Posterior cingulate gyrus (tissue), 11 donors: Measurements from ENCODE around the gene MYO18B.

ENCODE experiments used
- DNase-seq, 10 donors: peaks; one replicate each; pipeline versions ENCODE4 v3.0.0 to v3.0.0-alpha.2; 2020 to 2021; ENCODE audit warnings: mixed read lengths in 3 of 10
- intact Hi-C: fragments of 100-400 bp; cut with DNase I; formaldehyde crosslinking; loops from one replicate; pipeline ENCODE4 v1.15.1; 2023

Gene MYO18B

DNA sequence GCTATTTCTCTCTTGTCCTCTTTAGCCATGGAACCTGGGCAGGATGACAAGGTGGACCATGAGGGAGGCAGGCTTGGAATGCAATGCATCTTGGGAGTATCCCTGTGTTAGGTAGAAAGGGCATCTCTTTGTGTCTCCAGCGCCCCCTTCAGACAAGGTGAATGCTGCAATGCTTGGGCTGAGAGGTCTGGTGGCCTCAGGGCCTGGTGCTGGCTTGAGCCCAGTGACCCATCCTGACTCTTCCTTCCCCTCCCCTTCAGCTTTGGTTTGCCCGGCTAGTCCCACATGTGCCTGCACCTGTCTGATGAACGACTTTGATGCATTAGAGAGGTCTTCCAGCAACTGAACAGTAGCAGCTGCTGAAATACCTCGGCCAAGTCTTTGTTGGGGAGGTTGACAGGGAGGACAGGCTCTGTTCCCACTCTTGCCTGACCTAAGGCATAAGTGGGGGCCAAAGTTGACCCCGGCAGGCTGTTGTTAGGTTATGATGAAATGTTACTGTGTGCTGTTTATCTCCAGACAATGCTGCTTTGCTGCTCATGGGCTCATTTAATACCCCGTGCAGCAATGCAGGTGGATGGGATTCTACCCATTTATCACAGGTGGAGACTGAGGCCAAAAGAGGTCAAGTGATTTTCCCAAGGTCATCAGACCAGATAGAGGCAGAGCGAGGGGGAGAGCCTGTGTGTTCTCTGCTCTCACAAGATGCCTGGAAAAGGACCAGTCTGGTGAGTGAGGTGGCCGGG, 22.5 kb downstream of the MYO18B start:
- intact Hi-C loops, result loop anchor here (10.0 kb wide), 1 partner anchor 60 kb away; no protein-coding TSS in a partner anchor

DNA sequence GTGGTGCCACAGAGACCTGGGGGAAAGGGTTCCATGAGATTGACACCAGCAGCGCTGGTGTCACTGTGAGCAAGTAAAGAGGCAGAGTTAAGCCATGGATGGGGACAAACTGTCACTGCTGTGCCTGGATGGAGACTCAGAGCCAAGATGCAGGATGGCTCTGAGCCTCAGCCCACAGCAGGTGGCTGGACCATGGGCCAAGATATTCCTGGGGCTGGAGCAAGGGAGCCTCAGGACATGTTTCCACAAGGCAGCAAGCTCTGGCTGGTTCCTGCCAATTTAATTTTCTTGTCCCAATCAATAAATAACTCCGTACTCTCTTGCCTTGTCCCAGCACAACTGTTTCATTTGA, 23.0 kb downstream of the MYO18B start:
- intact Hi-C loops, result loop anchor here (10.0 kb wide), 1 partner anchor 60 kb away; no protein-coding TSS in a partner anchor
- DNase-seq, result peak in 1 of 10 donors; percentile 70

More for the DNA sequence above, 22.5 kb downstream of the MYO18B start:
- peak in 1 of 10 donors; percentile 31 for DNase-seq

DNA sequence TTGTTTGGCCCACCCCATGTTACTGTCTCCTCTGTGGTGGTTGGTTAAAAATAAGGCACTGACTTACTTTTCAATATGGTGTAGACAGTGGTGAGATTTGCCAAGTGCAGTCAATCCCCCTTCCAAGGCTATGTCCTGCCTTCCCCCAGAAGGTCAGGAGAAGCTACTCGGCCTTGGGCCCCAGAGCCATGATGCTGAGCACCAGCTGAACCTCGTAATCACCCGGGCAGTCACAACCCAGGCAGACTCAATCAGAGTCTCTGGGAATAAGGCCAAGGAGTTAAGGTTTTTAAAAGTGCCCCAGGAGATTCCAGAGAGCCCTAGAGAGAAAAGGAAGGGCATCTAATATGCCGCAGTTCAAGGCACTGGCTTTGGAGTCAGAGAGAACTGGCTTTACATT, 23.8 kb downstream of the MYO18B start:
- intact Hi-C loops, result loop anchor here (10.0 kb wide), 1 partner anchor 61 kb away; no protein-coding TSS in a partner anchor
- peak in 1 of 10 donors; percentile 12 for DNase-seq

DNA sequence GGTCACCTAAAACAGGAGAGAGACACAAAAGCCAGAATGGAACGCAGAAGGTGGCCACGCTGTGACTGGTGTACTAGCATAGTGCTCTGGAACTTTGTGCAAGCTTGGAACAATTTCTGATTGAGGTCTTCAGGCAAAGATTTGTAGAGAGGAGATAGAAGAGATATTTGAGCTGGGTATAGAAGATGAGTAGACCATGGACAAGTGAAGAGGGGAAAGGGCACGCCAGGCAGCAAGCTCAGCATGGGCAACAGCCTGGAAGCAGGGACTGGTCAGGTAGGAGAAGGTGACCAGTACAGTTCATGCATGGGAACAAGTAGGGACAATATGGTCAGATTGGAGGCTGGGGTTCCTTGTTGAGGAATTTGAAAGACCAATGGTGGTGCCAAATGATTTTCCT, 24.4 kb downstream of the MYO18B start:
- intact Hi-C loops, result loop anchor here (10.0 kb wide), 1 partner anchor 62 kb away; no protein-coding TSS in a partner anchor

DNA sequence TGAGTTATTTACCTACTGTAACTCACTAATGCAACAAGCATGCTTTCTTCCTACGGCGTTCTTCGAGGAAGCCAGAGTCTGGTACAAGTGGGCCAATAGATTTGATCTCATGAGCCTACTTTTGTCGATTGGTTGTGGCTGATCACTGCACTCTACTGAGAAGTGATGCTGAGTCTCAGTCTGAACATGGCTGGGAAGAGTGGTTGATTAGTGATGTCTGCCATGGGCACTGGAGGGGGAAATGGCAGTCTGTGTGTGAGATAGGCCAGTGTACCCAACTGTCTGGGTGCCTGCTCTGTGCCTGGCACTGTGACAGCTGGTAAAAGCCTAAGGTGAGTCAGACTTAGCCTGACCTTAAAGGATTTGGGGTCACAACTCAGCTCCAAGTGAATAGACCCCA, 28.3 kb downstream of the MYO18B start:
- intact Hi-C loops, result loop anchor here (10.0 kb wide), 2 partner anchors 406 to 564 kb away; no protein-coding TSS in a partner anchor
- DNase-seq, result no peak

More for the DNA sequence above, 24.4 kb downstream of the MYO18B start:
- DNase-seq, result no peak

DNA sequence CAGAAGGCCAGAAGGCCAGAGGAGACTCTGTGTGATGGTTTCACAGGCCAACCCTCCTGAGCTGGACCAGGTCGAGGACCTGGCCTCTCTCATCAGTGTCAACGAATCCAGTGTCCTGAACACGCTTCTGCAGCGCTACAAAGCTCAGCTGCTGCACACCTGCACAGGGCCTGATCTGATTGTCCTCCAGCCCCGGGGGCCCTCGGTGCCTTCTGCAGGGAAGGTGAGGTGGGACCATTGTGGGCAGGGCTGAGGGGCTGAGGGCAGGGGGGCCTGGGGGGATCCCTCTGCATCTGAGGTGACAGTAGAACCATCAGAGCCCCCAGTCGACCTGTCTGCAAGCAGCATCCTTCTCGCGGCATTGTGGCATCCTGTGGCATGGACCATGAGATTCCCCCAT, 30.3 kb downstream of the MYO18B start:
- DNase-seq, result peak in 1 of 10 donors; percentile 66
- intact Hi-C loops, result loop anchor here (10.0 kb wide), 2 partner anchors 407 to 563 kb away; no protein-coding TSS in a partner anchor

DNA sequence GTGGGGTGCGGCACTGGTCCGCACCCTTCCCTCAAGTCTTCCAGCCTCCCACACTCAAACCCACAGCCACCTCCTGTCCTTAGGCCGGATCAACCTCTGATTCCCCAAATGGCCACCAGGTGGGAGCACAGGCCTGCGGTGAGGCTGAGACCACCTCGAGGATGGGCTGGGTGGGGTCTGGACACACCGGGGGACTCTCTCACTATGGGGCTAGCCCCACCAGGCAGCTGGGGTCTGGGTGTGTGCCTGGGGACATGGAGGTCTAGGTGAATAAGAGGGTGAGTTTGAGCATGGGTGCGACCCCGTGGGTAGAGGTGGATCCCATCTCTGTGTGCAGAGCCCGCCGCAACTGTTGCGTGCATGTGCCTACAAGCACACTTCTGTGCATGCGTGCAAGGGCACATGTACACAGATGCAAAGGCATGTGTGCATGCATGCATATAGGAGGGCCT, 32.6 kb downstream of the MYO18B start:
- DNase-seq, result peak in 6 of 10 donors; percentile 21 to 87 (median 46)
- intact Hi-C loops, result loop anchor here (10.0 kb wide), 2 partner anchors 410 to 560 kb away; no protein-coding TSS in a partner anchor

DNA sequence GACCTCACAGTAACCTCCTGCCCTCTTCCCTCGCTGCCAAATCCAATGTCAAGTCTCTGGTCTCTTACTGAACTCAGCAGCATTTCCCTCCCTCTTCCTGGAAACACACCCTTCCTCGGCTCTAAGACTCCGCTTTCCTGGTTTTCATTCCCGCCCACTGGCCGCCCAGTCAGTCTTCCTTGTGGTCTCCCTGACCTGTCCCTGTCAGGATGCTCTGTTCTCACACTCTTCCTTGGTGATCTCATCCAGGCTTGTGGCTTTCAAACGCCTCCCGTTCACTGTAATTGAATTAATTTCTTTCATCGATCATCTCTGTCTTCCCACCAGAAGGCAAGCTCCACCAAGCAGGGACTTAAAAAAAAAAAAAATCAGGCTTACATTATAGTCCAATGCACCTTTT, 33.5 kb downstream of the MYO18B start:
- no peak for DNase-seq
- intact Hi-C loops, result loop anchor here (10.0 kb wide), 2 partner anchors 411 to 559 kb away; no protein-coding TSS in a partner anchor

DNA sequence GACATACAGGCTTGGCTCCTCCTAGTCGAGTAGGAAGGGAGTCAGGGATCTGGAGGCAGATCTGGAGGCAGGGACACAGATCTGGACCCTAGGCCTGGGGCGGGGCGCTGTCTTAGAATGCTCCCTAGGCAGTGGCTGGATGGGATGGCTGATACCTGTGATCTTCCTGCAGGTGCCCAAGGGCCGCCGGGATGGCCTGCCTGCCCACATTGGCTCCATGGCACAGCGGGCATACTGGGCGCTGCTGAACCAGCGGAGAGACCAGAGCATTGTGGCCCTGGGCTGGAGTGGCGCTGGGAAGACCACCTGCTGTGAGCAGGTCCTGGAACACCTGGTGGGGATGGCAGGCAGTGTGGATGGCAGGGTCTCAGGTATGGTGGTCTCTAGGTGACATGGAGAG, 35.4 kb downstream of the MYO18B start:
- DNase-seq, result peak in 2 of 10 donors; percentile 0 to 69
- intact Hi-C loops, result loop anchor here (10.0 kb wide), 2 partner anchors 413 to 557 kb away; no protein-coding TSS in a partner anchor

DNA sequence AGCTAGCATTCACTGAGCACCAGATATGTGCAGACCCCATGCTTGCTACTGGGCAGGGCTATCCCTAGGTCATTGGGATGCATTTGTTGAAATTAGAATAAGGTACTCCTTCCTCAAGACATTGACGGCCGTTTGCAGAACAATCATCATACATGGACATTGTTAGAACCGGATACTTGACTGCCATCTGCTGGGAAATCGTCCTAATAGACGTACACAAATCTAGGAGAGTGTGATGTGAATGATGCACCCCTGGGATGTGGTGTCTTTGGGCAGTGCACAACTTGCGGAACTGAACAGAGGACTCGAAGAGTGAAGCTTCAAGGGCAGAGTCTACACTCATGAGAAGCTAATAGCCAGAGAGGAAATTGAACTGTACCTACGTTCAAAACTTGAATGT, 35.9 kb downstream of the MYO18B start:
- peak in 2 of 10 donors; percentile 12 to 13 for DNase-seq

DNA sequence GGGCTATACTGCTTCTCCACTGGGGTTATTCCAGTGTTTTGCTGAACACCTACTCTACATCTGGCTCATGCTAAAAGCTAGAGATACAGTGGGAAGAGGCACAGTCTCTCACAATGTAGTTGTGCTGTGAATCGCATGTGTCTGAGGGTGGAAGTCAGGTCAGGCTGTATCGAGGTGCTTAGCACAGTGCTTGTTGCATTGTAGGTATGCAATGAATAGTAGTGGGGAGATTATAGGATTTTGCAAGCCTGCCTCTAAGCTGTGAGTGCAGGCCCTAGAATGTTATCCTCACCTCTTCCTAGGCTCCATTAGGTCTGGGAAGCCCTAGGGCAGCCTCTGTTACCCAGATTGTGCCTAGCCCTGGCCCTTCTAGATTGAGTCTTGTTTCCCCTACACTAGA, 37.4 kb downstream of the MYO18B start:
- intact Hi-C loops, result loop anchor here (10.0 kb wide), 2 partner anchors 415 to 555 kb away; no protein-coding TSS in a partner anchor
- no peak for DNase-seq

More for the DNA sequence above, 35.9 kb downstream of the MYO18B start:
- intact Hi-C loops, result loop anchor here (10.0 kb wide), 2 partner anchors 413 to 557 kb away; no protein-coding TSS in a partner anchor

DNA sequence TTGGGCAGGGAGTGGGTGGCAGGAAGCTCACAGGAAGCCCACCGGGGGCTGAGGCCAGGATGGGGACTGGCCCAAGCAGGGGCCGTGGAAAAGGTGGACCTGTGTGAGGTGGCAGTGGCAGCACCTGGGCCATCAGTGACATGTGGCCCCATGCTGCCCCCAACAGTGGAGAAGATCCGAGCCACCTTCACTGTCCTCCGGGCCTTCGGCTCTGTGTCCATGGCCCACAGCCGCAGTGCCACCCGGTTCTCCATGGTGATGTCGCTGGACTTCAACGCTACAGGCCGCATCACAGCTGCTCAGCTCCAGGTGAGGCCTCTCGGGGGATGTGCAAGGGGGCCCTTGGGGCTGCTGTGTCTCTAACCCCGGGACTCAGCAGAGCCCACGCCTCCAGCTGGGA, 37.9 kb downstream of the MYO18B start:
- intact Hi-C loops, result loop anchor here (10.0 kb wide), 2 partner anchors 415 to 555 kb away; no protein-coding TSS in a partner anchor

DNA sequence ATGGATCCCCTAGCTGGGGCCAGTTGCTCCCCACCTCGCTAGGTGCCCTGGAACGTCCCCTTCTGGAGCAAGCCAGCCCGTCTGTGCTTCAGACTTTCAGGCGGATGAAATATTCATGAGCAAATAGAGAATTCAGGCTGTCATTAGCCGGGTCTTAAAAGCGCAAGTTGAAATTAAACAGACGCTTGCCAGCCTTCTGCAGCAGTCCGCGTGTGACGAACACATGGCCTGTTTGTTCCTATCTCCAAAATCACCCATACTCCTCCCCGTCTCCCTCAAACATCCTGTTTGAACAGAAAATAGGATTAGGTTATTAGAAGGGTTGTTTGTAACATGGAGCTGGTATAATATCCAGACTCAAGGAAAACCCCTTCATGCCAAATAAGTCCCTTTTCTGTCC, 38.7 kb downstream of the MYO18B start:
- intact Hi-C loops, result no loop called here
- peak in 1 of 10 donors; percentile 72 for DNase-seq

More for the DNA sequence above, 37.9 kb downstream of the MYO18B start:
- DNase-seq, result peak in 1 of 10 donors; percentile 34

DNA sequence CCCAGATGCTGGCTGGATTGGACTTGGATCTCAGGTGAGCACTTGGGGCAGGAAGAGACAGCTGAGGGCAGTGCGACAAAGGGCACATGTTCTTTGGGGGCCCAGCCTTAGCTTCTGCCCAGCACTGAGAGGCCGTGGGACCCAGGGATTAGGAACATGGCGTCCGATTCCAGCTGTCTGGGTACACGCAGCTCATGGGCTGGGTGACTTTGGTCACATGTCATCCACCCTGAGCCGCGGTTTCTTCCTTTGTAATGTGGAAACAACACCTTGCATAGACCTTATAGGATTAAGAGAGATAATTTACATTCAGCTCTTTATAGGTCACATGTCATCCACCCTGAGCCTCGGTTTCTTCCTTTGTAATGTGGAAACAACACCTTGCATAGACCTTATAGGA, 39.8 kb downstream of the MYO18B start:
- intact Hi-C loops, result no loop called here
- DNase-seq, result no peak

DNA sequence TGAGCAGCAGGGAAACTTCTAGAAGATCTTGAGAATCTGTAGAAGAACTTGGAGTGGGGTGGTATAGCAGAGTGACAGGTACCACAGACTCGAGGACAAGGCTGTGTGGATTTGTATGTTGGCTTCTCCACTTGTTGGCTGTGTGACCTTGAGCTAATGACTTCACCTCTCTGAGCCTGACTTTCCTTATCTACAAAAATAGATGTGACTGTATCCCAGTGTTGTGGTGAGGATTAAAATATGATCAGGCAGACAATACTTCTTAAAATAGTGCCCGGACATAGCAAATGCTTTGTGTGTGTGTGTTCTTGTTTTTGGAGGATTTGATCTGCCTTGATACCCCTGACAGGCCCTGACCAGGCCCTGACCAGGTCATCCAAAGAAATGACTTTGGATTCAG, 40.8 kb downstream of the MYO18B start:
- no peak for DNase-seq
- intact Hi-C loops, result no loop called here

DNA sequence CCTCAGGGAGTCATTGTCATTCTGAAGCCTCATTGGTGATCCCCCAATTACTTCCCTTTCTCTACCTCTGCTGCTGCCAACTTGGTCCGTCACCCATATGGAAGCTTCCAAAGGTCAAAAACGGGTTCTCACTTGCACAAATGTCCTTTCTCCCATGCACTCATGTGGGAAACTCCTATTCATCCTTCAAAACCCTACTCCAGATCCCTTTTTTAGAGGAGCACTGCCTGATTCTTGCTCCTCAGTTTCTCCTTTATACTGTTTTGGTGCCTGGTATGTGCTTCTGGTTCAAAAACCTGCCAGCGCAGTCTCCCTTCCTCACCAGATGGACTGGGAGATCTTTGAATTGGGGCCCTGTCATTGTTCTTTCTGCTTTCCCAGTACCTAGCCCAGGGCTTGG, 41.9 kb downstream of the MYO18B start:
- peak in 1 of 10 donors; percentile 35 for DNase-seq
- intact Hi-C loops, result no loop called here

DNA sequence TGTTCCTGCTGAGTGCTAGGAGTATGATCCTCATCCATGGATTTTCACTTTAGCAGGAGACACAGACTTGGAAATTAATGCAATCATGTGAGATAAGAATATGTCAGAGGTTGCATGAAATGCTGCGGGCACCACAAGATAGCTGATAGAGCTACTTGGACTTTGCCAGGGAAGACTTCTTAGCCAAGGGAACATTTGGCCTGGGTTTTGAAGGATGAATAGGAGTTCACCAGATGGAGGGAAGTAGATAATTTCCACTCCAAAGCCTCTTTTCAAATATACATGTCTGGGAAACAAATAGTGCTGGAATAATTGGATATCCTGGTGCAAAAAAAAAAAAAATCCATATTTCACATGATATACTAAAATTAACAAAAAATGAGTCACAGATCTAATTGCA, 44.2 kb downstream of the MYO18B start:
- intact Hi-C loops, result no loop called here
- no peak for DNase-seq

DNA sequence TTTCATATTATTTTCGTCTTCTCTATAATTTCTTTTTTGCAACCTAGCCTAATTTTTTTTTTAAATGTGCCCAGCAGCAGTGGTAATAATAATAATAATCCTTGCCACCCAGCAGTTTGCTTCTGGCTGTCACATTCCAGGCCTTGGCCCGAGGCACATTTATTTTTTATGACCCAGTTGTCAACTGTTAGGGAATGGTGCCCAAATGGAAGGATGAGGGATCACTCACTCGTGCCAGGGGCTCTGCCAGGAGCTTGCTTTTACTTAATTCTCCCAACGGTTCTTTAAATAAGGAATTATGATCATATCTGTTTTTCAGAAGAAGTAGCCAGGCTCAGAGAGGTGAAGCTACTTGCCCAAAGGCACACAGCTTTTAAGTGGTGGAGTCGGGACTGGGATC, 49.6 kb downstream of the MYO18B start:
- intact Hi-C loops, result no loop called here
- no peak for DNase-seq

DNA sequence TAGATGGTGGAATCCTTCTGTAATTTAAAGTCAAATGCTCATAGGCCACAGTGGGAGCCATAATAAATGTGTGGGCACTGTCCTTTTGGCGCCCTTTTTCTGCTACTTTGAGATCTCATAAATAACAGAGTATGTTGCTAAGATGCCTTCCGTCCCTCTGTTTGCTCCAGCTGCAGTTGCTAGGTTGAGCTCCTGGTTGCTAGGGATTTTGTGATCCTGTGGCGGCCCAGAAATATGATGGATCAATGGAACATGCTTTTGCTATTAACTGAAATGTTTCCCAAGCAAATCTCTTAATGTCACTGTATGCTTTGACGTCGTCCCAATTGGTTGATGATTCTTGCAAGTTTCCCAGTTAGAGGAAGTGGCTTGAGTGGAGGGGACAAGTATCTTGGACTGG, 53.5 kb downstream of the MYO18B start:
- intact Hi-C loops, result no loop called here
- DNase-seq, result peak in 1 of 10 donors; percentile 8

DNA sequence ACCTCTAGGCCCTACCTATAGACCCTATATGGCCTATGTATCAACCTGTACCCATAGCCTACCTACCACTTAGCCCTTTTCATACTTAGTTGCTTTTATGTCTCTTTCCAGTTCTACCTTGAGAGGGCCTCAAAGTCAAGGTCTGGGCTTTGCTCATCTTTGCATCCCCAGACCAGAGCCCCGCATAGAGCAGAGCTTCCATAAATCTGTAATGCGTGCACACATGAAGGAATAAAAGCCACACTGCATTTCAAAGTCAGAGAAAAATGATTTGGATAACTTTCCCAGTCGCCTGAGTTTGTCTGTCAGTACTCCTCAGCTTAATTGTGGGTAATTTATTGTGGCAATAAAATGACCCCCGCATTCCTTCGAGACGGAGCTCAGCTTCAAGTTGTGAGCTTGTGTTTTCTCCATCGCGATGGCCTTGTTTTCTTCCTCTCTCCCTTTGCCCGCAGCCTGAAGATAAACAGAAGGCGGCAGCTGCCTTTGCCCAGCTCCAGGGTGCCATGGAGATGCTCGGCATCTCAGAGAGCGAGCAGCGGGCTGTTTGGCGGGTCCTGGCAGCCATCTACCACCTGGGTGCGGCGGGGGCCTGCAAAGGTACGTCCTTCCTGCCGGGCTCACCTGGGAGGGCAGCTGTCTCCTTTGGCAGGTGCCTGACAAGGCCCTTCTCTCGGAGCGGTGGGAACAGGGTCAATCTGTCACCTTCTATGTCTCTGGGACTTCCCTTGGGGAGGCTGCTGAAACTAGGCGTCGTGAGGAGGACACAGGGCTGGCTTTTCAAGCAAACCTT, 55.7 kb downstream of the MYO18B start:
- intact Hi-C loops, result no loop called here

DNA sequence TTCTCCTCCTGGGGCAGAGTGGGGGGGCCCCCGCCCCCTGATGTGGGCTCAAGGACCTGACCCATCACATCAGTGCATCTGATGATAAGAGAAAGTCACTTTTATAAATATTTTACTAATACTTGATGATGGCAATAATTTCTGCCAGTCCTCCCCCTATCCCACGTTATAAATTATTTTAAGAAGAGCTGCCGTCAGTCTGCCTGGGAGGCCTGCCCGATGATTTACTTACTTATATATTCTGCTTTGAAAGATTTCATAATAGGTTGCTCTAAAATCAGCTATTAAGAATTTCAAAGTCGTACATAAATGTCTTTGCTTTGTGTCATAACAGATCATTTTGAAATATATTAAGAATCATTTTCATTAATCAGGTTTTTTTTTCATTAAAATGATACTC, 58.8 kb downstream of the MYO18B start:
- peak in 1 of 10 donors; percentile 32 for DNase-seq
- intact Hi-C loops, result no loop called here

More for the DNA sequence above, 55.7 kb downstream of the MYO18B start:
- peak in 1 of 10 donors; percentile 58 for DNase-seq
